Activated CD8-positive, alpha-beta T cell treated with anti-CD3 and anti-CD28 coated beads for 36 hours (primary cell): ENCODE measurements around the gene EPHB1. TPM values are rescaled to one million over a fixed set of nuclear protein-coding genes. Genes with fewer than 3 reads are reported as not detected.

Source experiments
- ATAC-seq: fragments of 200-7000 bp; cut with Tn5 transposase; one replicate; pipeline ENCODE4 v1.10.0; 2021; ENCODE audit warnings: mild to moderate bottlenecking, moderate library complexity
- CTCF ChIA-PET: fragments of 350-600 bp; sonication (Branson Sonifier 250); formaldehyde crosslinking; loops from one replicate; lab custom pipeline; 2021; ENCODE audit warnings: antibody characterized with exemption; lab: Charles Lee
- POLR2A ChIA-PET: fragments of 350-600 bp; sonication (Branson Sonifier 250); formaldehyde crosslinking; loops from one replicate; lab custom pipeline; 2021; ENCODE audit warnings: antibody characterized with exemption; lab: Charles Lee
- DNase-seq: peaks from one replicate; pipeline ENCODE4 v3.0.0-alpha.2; 2020
- H3K27ac Mint-ChIP-seq: one replicate; pipeline ENCODE4 v1.8.0; 2021; ENCODE audit warnings: mild to moderate bottlenecking, mixed read lengths
- H3K27me3 Mint-ChIP-seq: one replicate; pipeline ENCODE4 v1.8.0; 2021; ENCODE audit warnings: mixed read lengths
- H3K36me3 Mint-ChIP-seq: one replicate; pipeline ENCODE4 v1.8.0; 2021; ENCODE audit warnings: low read depth, mixed read lengths
- H3K4me1 Mint-ChIP-seq: one replicate; pipeline ENCODE4 v1.8.0; 2021; ENCODE audit warnings: low read depth, mixed read lengths
- H3K4me3 Mint-ChIP-seq: one replicate; pipeline ENCODE4 v1.8.0; 2021; ENCODE audit warnings: mild to moderate bottlenecking, moderate library complexity, mixed read lengths
- H3K9me3 Mint-ChIP-seq: one replicate; pipeline ENCODE4 v1.8.0; 2021; ENCODE audit warnings: mixed read lengths
- CTCF ChIP-seq: fragments of 200-600 bp; IDR thresholded peaks from one replicate; pipeline ENCODE4 v1.8.0; 2022; ENCODE audit warnings: antibody characterized with exemption, mild to moderate bottlenecking
- intact Hi-C: fragments of 100-400 bp; cut with micrococcal nuclease; formaldehyde crosslinking; loops from one replicate; pipeline ENCODE4 v1.10.0; 2022
- total RNA-seq, 2 experiments: library from RNA; stranded (reverse); gene quantifications; one replicate each; pipeline ENCODE4 v1.2.3, GENCODE V29; 2021

EPHB1 gene
- total RNA-seq, 2 experiments from 2014 or later = 0.78 TPM; not detected in 1

- no peak for ATAC-seq
- no peak for DNase-seq
- POLR2A ChIA-PET = no interaction called here
- Mint-ChIP-seq H3K27ac (no peak overlapping the region), H3K27me3 (peaks cover 35% of the 10 kb centered on the region), H3K4me3 (no peak overlapping the region), H3K4me1 (peaks cover 16% of the 10 kb centered on the region), H3K9me3 (no peaks in the 10 kb centered on the region), H3K36me3 (no peaks in the 10 kb centered on the region)
- intact Hi-C loops = loop anchor here (10.0 kb wide), 1 partner anchor 1096 kb away; no protein-coding TSS in a partner anchor
- no peak for TF ChIP-seq CTCF
- CTCF ChIA-PET = no interaction called here
Measured at GRCh38 chr3:134798681-134799311, 3.7 kb downstream of the EPHB1 start.

- POLR2A ChIA-PET = no interaction called here
- TF ChIP-seq CTCF = no peak
- no peak for ATAC-seq
- DNase-seq = no peak
- Mint-ChIP-seq H3K27me3 (peaks cover 35% of the 10 kb centered on the region), H3K27ac (no peak overlapping the region), H3K36me3 (no peaks in the 10 kb centered on the region), H3K4me3 (no peak overlapping the region), H3K4me1 (peaks cover 16% of the 10 kb centered on the region), H3K9me3 (no peaks in the 10 kb centered on the region)
- intact Hi-C loops = loop anchor here (10.0 kb wide), 1 partner anchor 1095 kb away; no protein-coding TSS in a partner anchor
- CTCF ChIA-PET = no interaction called here
Measured at GRCh38 chr3:134799393-134799792, 4.3 kb downstream of the EPHB1 start.

GRCh38 chr3:134801204-134801958 lies 6.3 kb downstream of the EPHB1 start:
- intact Hi-C loops = no loop called here
- ATAC-seq = no peak
- H3K9me3 Mint-ChIP-seq = no peaks in the 10 kb centered on the region
- no peak overlapping the region for H3K4me3 Mint-ChIP-seq
- H3K4me1 Mint-ChIP-seq = peaks cover 11% of the 10 kb centered on the region
- no peaks in the 10 kb centered on the region for H3K36me3 Mint-ChIP-seq
- H3K27ac Mint-ChIP-seq = no peak overlapping the region
- no peak for TF ChIP-seq CTCF
- DNase-seq = no peak
- CTCF ChIA-PET = interaction anchor here (1.0 kb wide), 1 partner anchor 201 kb away, joined by 3 read pairs; no protein-coding TSS in a partner anchor
- peaks cover 37% of the 10 kb centered on the region for H3K27me3 Mint-ChIP-seq
- POLR2A ChIA-PET = no interaction called here

GRCh38 chr3:134802428-134803050 lies 7.5 kb downstream of the EPHB1 start:
- POLR2A ChIA-PET = no interaction called here
- no peaks in the 10 kb centered on the region for H3K36me3 Mint-ChIP-seq
- CTCF ChIA-PET = interaction anchor here (0.6 to 1.0 kb wide), 2 partner anchors 36 to 202 kb away, joined by 3 read pairs; no protein-coding TSS in a partner anchor
- TF ChIP-seq CTCF = no peak
- H3K4me1 Mint-ChIP-seq = peaks cover 11% of the 10 kb centered on the region
- DNase-seq (no peak), ATAC-seq (peak; percentile 10)
- H3K4me3 Mint-ChIP-seq = no peak overlapping the region
- H3K9me3 Mint-ChIP-seq = no peaks in the 10 kb centered on the region
- intact Hi-C loops = no loop called here
- H3K27me3 Mint-ChIP-seq = peaks cover 31% of the 10 kb centered on the region
- peak overlapping the region; percentile 18 for H3K27ac Mint-ChIP-seq
